GM18520 (cell line): Measurements from ENCODE around the gene VPS41.
"Not testable (repeated sequence)": the region's sequence is repeated elsewhere in the genome, so short reads cannot be mapped to it uniquely, and the experiment has no call there.

ENCODE experiments used
- ATAC-seq: cut with Tn5 transposase; IDR thresholded peaks from one replicate; pipeline ENCODE4 v1.9.1; 2021; ENCODE audit not compliant: unreplicated experiment

VPS41 gene

GRCh38 chr7:38858259-38858884 lies 50.6 kb downstream of the VPS41 start:
- no peak for ATAC-seq

- no peak for ATAC-seq
These were observed 53.1 kb downstream of the VPS41 start for GRCh38 chr7:38855867-38856266.

- ATAC-seq: no peak
These were observed 53.6 kb downstream of the VPS41 start for GRCh38 chr7:38855386-38855785.

GRCh38 chr7:38854947-38855346 lies 54.0 kb downstream of the VPS41 start:
- not testable (repeated sequence) for ATAC-seq

- ATAC-seq: no peak
These were observed 57.7 kb downstream of the VPS41 start for GRCh38 chr7:38851321-38851720.

GRCh38 chr7:38846280-38846679 lies 62.7 kb downstream of the VPS41 start:
- no peak for ATAC-seq

GRCh38 chr7:38844952-38845563 lies 63.9 kb downstream of the VPS41 start:
- ATAC-seq: no peak

GRCh38 chr7:38842746-38843145 lies 66.2 kb downstream of the VPS41 start:
- no peak for ATAC-seq

GRCh38 chr7:38840736-38841460 lies 68.1 kb downstream of the VPS41 start:
- no peak for ATAC-seq

GRCh38 chr7:38839851-38840250 lies 69.1 kb downstream of the VPS41 start:
- no peak for ATAC-seq

- no peak for ATAC-seq
These were observed 70.1 kb downstream of the VPS41 start for GRCh38 chr7:38838725-38839385.

- no peak for ATAC-seq
These were observed 74.6 kb downstream of the VPS41 start for GRCh38 chr7:38834357-38834756.

GRCh38 chr7:38833329-38833728 lies 75.7 kb downstream of the VPS41 start:
- ATAC-seq: no peak

GRCh38 chr7:38831259-38831996 lies 77.6 kb downstream of the VPS41 start:
- no peak for ATAC-seq

- ATAC-seq: no peak
These were observed 78.2 kb downstream of the VPS41 start for GRCh38 chr7:38830826-38831225.

- no peak for ATAC-seq
These were observed 79.4 kb downstream of the VPS41 start for GRCh38 chr7:38829488-38830165.

GRCh38 chr7:38828026-38828425 lies 81.0 kb downstream of the VPS41 start:
- no peak for ATAC-seq

- ATAC-seq: no peak
These were observed 83.1 kb downstream of the VPS41 start for GRCh38 chr7:38825721-38826440.

- no peak for ATAC-seq
These were observed 84.0 kb downstream of the VPS41 start for GRCh38 chr7:38824948-38825347.

GRCh38 chr7:38822549-38822948 lies 86.4 kb downstream of the VPS41 start:
- no peak for ATAC-seq
